C4-2B (cell line): Measurements from ENCODE around the gene SMIM1.

Experiments
- H3K27ac ChIP-seq: fragments of 450-650 bp; 2 replicates; pipeline ENCODE4 v1.5.1; 2017
- CTCF ChIP-seq: fragments of 450-650 bp; conservative IDR thresholded peaks from 2 replicates; pipeline ENCODE4 v1.5.1; 2017; ENCODE audit warnings: mild to moderate bottlenecking
- ZFX ChIP-seq: fragments of 450-650 bp; IDR thresholded peaks from 2 replicates; pipeline ENCODE4 v1.6.1; 2017

The SMIM1 gene

GRCh38 chr1:3779912-3780416 lies 7.4 kb downstream of the SMIM1 start:
- H3K27ac ChIP-seq = peak overlapping the region; percentile 66; the same call in 1 of the 2 replicates
- no peak for TF ChIP-seq ZFX
- no peak for TF ChIP-seq CTCF

GRCh38 chr1:3780901-3781300 lies 8.4 kb downstream of the SMIM1 start:
- H3K27ac ChIP-seq = peak overlapping the region; percentile 66
- TF ChIP-seq CTCF (no peak), ZFX (no peak)

GRCh38 chr1:3783651-3784474 lies 11.3 kb downstream of the SMIM1 start:
- no peak overlapping the region for H3K27ac ChIP-seq
- TF ChIP-seq CTCF = no peak
- TF ChIP-seq ZFX = no peak

- no peak overlapping the region for H3K27ac ChIP-seq
- TF ChIP-seq CTCF (no peak), ZFX (no peak)
Observed at GRCh38 chr1:3785045-3785444, 12.5 kb downstream of the SMIM1 start.

- TF ChIP-seq CTCF (no peak), ZFX (no peak)
Observed at GRCh38 chr1:3785456-3786157, 13.1 kb downstream of the SMIM1 start.

GRCh38 chr1:3786468-3787348 lies 14.2 kb downstream of the SMIM1 start:
- no peak overlapping the region for H3K27ac ChIP-seq
- no peak for TF ChIP-seq CTCF
- TF ChIP-seq ZFX = no peak

More at GRCh38 chr1:3785456-3786157, 13.1 kb downstream of the SMIM1 start:
- no peak overlapping the region for H3K27ac ChIP-seq
